C4-2B (cell line): Measurements from ENCODE around the gene OR10V1.

Source experiments
- CTCF ChIP-seq: fragments of 450-650 bp; conservative IDR thresholded peaks from 2 replicates; pipeline ENCODE4 v1.5.1; 2017; ENCODE audit warnings: mild to moderate bottlenecking
- ZFX ChIP-seq: fragments of 450-650 bp; IDR thresholded peaks from 2 replicates; pipeline ENCODE4 v1.6.1; 2017

GRCh38 chr11:59756558-59756840 is 42.9 kb upstream of the OR10V1 start:
- no peak for TF ChIP-seq CTCF
- no peak for TF ChIP-seq ZFX
